Measurements from ENCODE around the gene STRC.
"Not testable (repeated sequence)": the region's sequence is repeated elsewhere in the genome, so short reads cannot be mapped to it uniquely, and the experiment has no call there.

GRCh38 chr15:43638464-43639204 lies 20.0 kb upstream of the STRC start:
- not testable (repeated sequence) for TF ChIP-seq CTCF (IDR thresholded peaks at IDR 0.05; ENCODE audit: extremely low read depth in 1 of 2, insufficient read depth in 1 of 2, low read depth in 1 of 2, low read length in 2 of 2); JUN (IDR thresholded peaks at IDR 0.05; ENCODE audit: borderline replicate concordance, insufficient read depth, insufficient read length, low read depth); EZH2 (IDR thresholded peaks at IDR 0.05; ENCODE audit: borderline replicate concordance, low read depth, low read length, severe bottlenecking); POLR2A (IDR thresholded peaks at IDR 0.05; ENCODE audit: low read depth, low read length); MYC (IDR thresholded peaks at IDR 0.05; ENCODE audit: low read depth, low read length); MAX (IDR thresholded peaks at IDR 0.05; ENCODE audit: insufficient read depth, insufficient read length)

Measured in endothelial cell of umbilical vein (primary cell).